MM.1S (cell line): ENCODE measurements around the gene POM121L2.

Experiments
- CTCF ChIP-seq: fragments of 300-600 bp; sonication (generic); IDR thresholded peaks from 2 replicates; pipeline ENCODE4 v1.5.1; 2016; ENCODE audit warnings: antibody characterized with exemption, low read length, mixed read lengths
- EZH2 ChIP-seq: fragments of 300-600 bp; sonication (generic); optimal IDR thresholded peaks from 2 replicates; pipeline ENCODE3; 2017; ENCODE audit warnings: low read depth, mild to moderate bottlenecking, antibody characterized with exemption, low read length, mixed read lengths
- EZH2phosphoT487 ChIP-seq: fragments of 300-600 bp; sonication (generic); IDR thresholded peaks from 2 replicates; pipeline ENCODE4 v1.6.1; 2018; ENCODE audit warnings: antibody characterized with exemption, low read length

DNA sequence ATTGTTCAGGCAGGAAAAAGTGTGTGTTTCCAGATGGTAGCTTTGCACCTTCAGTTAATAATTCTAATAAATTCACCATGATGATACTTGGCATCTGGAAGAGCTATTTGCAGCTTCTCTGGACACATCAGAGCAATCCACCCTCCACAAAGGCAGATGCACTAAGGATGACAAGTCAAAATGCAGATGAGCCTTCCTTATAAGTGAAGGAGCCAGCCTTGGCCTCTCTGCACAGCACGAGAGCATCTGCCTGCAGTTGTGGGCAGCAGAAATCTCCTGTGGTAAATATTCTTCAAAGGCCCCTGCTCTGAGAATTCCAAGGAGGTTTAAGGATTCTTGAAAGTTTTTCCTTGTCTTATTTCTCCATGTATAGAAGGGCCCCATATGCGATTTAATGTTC lies 6.9 kb upstream of the POM121L2 start:
- TF ChIP-seq CTCF = no peak
- no peak for TF ChIP-seq EZH2
- TF ChIP-seq EZH2phosphoT487 = no peak
